ENCODE results near the gene MED26. TPM values are rescaled to one million over a fixed set of nuclear protein-coding genes. Genes with fewer than 3 reads are reported as not detected.

Gene MED26
- polyA plus RNA-seq, 3 donors from 2014 or later: 1.2 to 5.3 (median 2.0) TPM

DNA sequence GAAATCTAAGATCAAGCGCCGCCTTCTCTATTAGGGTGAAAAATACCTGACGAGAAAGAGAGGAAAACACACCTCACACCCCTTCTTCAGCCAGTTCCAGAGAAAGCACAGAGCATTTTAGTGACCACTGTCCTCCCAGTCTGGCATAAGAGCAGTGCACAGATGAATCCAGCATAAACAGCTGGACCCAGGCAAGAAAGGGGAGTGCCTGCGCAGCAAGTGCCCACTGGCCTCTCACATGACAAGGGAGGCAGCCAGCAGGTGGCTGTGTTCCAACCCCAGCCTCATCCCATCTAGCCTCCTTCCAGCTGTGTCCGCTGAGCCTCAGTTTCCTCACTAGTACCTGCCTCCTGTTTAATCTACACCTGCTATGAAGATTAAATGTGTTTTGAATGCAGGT is 8.0 kb downstream of the MED26 start:
- peak overlapping the region in 4 of 5 donors; percentile 41 to 47 (median 41) for H3K4me3 Mint-ChIP-seq
- H3K27me3 Mint-ChIP-seq (ENCODE audit: low read depth in 3 of 3): peaks cover 0 to 13% (median 4%) of the 10 kb centered on the region in 3 donors
- no peaks in the 10 kb centered on the region for H3K36me3 Mint-ChIP-seq
- no peak for DNase-seq
- peaks cover 77 to 89% of the 10 kb centered on the region in 2 donors for H3K4me1 Mint-ChIP-seq
- H3K27ac Mint-ChIP-seq: peak overlapping the region; percentile 3 to 84 (median 45)
- no peaks in the 10 kb centered on the region for H3K9me3 Mint-ChIP-seq

DNA sequence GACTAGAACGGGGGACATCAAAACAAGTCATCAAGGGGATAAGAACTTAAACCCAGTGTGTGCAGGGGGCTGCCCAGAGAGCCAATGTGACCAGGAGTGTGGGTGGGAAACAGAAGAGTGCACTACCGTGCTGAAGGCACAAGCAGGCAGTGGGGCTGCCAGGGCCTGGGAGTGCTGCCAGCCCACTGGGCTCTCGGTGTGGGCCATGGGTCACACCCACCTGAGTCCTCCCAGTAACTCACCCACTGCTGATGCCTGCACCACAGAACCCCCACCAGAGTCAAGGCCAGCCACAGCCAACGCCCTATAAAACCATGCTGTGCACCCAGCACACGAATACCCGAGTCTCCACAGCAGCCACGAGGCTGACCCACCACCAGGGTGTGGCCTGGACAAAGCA is 8.5 kb downstream of the MED26 start:
- no peaks in the 10 kb centered on the region for H3K9me3 Mint-ChIP-seq
- H3K36me3 Mint-ChIP-seq: no peaks in the 10 kb centered on the region
- H3K4me3 Mint-ChIP-seq: peak overlapping the region; percentile 38 to 73 (median 41)
- DNase-seq: peak in 2 of 3 donors; percentile 21 to 22
- H3K27ac Mint-ChIP-seq: peak overlapping the region; percentile 44 to 84 (median 69)
- H3K4me1 Mint-ChIP-seq: peaks cover 81 to 92% of the 10 kb centered on the region in 2 donors
- peaks cover 0 to 13% (median 4%) of the 10 kb centered on the region in 3 donors for H3K27me3 Mint-ChIP-seq (ENCODE audit: low read depth in 3 of 3)

- H3K4me3 Mint-ChIP-seq: peak overlapping the region in 1 of 5 donors; percentile 18
- H3K4me1 Mint-ChIP-seq: peaks cover 85 to 91% of the 10 kb centered on the region in 2 donors
- H3K36me3 Mint-ChIP-seq: no peaks in the 10 kb centered on the region
- H3K9me3 Mint-ChIP-seq: no peaks in the 10 kb centered on the region
- DNase-seq: no peak
- peaks cover 0 to 13% (median 5%) of the 10 kb centered on the region in 3 donors for H3K27me3 Mint-ChIP-seq (ENCODE audit: low read depth in 3 of 3)
- H3K27ac Mint-ChIP-seq: peak overlapping the region in 4 of 6 donors; percentile 20 to 53 (median 35)
Observed at GRCh38 chr19:16618248-16618647, 9.8 kb downstream of the MED26 start.

DNA sequence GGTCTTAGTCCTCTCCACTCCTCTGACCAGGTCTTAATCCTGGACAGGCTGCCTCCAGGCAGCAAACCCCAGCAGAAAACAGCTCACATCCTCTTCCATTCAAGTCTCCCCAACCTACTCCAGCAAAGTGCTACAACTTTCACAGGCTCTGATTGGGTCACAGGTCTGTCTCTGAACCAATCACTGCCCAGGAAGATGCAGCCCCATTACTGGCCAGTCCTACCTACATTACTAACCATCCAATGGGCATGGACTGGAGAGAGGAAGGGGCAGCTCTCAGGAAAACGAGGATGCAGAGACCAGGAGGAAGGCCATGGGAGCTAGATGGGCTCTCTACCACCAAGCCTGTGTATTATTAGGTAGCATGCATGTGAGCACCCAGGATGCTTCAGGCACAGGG is 12.2 kb downstream of the MED26 start:
- Mint-ChIP-seq H3K27ac (peak overlapping the region in 4 of 6 donors; percentile 19 to 70 (median 38)), H3K36me3 (no peaks in the 10 kb centered on the region), H3K27me3 (ENCODE audit: low read depth in 3 of 3) (peaks cover 0 to 11% (median 5%) of the 10 kb centered on the region in 3 donors), H3K4me3 (no peak overlapping the region), H3K9me3 (no peaks in the 10 kb centered on the region), H3K4me1 (peaks cover 89 to 95% of the 10 kb centered on the region in 2 donors)
- DNase-seq: no peak

- Mint-ChIP-seq H3K27ac (peak overlapping the region; percentile 14 to 83 (median 47)), H3K4me1 (peaks cover 84 to 93% of the 10 kb centered on the region in 2 donors)
Observed at GRCh38 chr19:16614941-16615340, 13.1 kb downstream of the MED26 start.

GRCh38 chr19:16613841-16614240 is 14.2 kb downstream of the MED26 start:
- Mint-ChIP-seq H3K36me3 (no peaks in the 10 kb centered on the region), H3K9me3 (no peaks in the 10 kb centered on the region), H3K4me3 (no peak overlapping the region), H3K27me3 (ENCODE audit: low read depth in 3 of 3) (peaks cover 0 to 6% (median 3%) of the 10 kb centered on the region in 3 donors), H3K27ac (peak overlapping the region in 1 of 6 donors; percentile 67), H3K4me1 (peaks cover 77 to 89% of the 10 kb centered on the region in 2 donors)
- DNase-seq: no peak

More at GRCh38 chr19:16614941-16615340, 13.1 kb downstream of the MED26 start:
- Mint-ChIP-seq H3K36me3 (no peaks in the 10 kb centered on the region), H3K9me3 (no peaks in the 10 kb centered on the region), H3K4me3 (peak overlapping the region in 2 of 5 donors; percentile 27 to 61), H3K27me3 (ENCODE audit: low read depth in 3 of 3) (peaks cover 0 to 9% (median 5%) of the 10 kb centered on the region in 3 donors)
- no peak for DNase-seq

DNA sequence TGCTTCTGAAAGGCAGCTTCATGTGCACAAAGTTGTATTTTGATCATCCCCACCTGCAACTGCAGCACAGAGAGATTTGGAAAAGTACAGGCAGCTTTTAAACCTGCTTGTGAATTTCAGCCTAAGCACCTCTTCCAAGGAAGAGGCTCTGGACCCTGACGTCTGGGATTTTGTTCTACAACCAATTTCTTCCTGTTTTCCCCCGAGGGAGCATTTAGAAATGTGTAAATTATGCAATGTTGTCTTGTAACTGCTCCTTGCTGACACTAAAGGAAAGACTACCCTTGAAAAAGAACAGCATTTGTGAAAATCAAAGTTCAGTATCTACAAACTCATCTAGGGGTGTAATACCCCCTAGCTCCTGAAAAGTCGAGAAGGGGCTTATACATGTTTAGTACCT is 15.4 kb downstream of the MED26 start:
- peaks cover 0 to 3% (median 0%) of the 10 kb centered on the region in 3 donors for H3K27me3 Mint-ChIP-seq (ENCODE audit: low read depth in 3 of 3)
- no peak overlapping the region for H3K4me3 Mint-ChIP-seq
- peaks cover 77 to 90% of the 10 kb centered on the region in 2 donors for H3K4me1 Mint-ChIP-seq
- DNase-seq: no peak
- no peaks in the 10 kb centered on the region for H3K36me3 Mint-ChIP-seq
- no peaks in the 10 kb centered on the region for H3K9me3 Mint-ChIP-seq
- H3K27ac Mint-ChIP-seq: peak overlapping the region in 2 of 6 donors; percentile 49

GRCh38 chr19:16611121-16611520 is 16.9 kb downstream of the MED26 start:
- Mint-ChIP-seq H3K4me3 (no peak overlapping the region), H3K4me1 (peaks cover 64 to 80% of the 10 kb centered on the region in 2 donors), H3K27ac (peak overlapping the region in 4 of 6 donors; percentile 0 to 66 (median 47)), H3K36me3 (no peaks in the 10 kb centered on the region), H3K9me3 (no peaks in the 10 kb centered on the region), H3K27me3 (ENCODE audit: low read depth in 3 of 3) (peaks cover 0 to 2% (median 0%) of the 10 kb centered on the region in 3 donors)
- no peak for DNase-seq

- peaks cover 54 to 75% of the 10 kb centered on the region in 2 donors for H3K4me1 Mint-ChIP-seq
- H3K9me3 Mint-ChIP-seq: no peaks in the 10 kb centered on the region
- H3K4me3 Mint-ChIP-seq: peak overlapping the region in 1 of 5 donors; percentile 23
- H3K27ac Mint-ChIP-seq: peak overlapping the region in 2 of 6 donors; percentile 13 to 38
- peaks cover 0 to 3% (median 0%) of the 10 kb centered on the region in 3 donors for H3K36me3 Mint-ChIP-seq
- no peak for DNase-seq
- peaks cover 0 to 3% (median 2%) of the 10 kb centered on the region in 3 donors for H3K27me3 Mint-ChIP-seq (ENCODE audit: low read depth in 3 of 3)
Observed at GRCh38 chr19:16609511-16610200, 18.3 kb downstream of the MED26 start.

DNA sequence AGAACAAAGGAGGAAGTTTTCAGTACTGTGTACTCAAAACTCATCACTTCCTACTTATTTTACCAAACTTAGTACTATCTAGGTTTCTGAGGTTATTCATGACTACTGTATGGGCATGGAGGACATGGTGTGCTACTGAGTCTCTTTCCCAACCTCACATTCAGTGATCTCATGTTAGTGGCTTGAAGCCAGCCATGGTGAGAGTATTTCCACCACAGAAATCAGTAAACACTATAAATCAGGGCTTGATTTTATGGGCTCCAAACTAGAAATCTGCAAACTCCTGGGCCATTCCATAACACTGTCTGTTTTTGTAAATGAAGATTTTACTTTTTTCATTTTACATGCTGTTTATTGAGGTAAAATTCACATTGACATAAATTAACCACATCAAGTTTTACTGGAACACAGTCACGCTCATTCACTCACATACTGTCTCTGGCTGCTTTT is 19.7 kb downstream of the MED26 start:
- no peak overlapping the region for H3K4me3 Mint-ChIP-seq
- H3K9me3 Mint-ChIP-seq: no peaks in the 10 kb centered on the region
- peaks cover 47 to 74% of the 10 kb centered on the region in 2 donors for H3K4me1 Mint-ChIP-seq
- DNase-seq: no peak
- peaks cover 0 to 3% (median 0%) of the 10 kb centered on the region in 3 donors for H3K36me3 Mint-ChIP-seq
- peak overlapping the region in 5 of 6 donors; percentile 6 to 55 (median 42) for H3K27ac Mint-ChIP-seq
- peaks cover 0 to 6% (median 0%) of the 10 kb centered on the region in 3 donors for H3K27me3 Mint-ChIP-seq (ENCODE audit: low read depth in 3 of 3)

- H3K27ac Mint-ChIP-seq: peak overlapping the region in 5 of 6 donors; percentile 23 to 64 (median 46)
- H3K36me3 Mint-ChIP-seq: peaks cover 0 to 3% (median 0%) of the 10 kb centered on the region in 3 donors
- peaks cover 0 to 6% (median 0%) of the 10 kb centered on the region in 3 donors for H3K27me3 Mint-ChIP-seq (ENCODE audit: low read depth in 3 of 3)
- no peak for DNase-seq
- peaks cover 45 to 69% of the 10 kb centered on the region in 2 donors for H3K4me1 Mint-ChIP-seq
- no peaks in the 10 kb centered on the region for H3K9me3 Mint-ChIP-seq
- no peak overlapping the region for H3K4me3 Mint-ChIP-seq
Observed at GRCh38 chr19:16607819-16608218, 20.2 kb downstream of the MED26 start.

GRCh38 chr19:16605553-16605994 is 22.4 kb downstream of the MED26 start:
- Mint-ChIP-seq H3K27me3 (ENCODE audit: low read depth in 3 of 3) (peaks cover 0 to 6% (median 2%) of the 10 kb centered on the region in 3 donors), H3K9me3 (no peaks in the 10 kb centered on the region), H3K27ac (peak overlapping the region in 4 of 6 donors; percentile 30 to 55 (median 46)), H3K4me1 (peaks cover 35 to 53% of the 10 kb centered on the region in 2 donors), H3K36me3 (peaks cover 0 to 3% (median 0%) of the 10 kb centered on the region in 3 donors), H3K4me3 (no peak overlapping the region)
- no peak for DNase-seq

DNA sequence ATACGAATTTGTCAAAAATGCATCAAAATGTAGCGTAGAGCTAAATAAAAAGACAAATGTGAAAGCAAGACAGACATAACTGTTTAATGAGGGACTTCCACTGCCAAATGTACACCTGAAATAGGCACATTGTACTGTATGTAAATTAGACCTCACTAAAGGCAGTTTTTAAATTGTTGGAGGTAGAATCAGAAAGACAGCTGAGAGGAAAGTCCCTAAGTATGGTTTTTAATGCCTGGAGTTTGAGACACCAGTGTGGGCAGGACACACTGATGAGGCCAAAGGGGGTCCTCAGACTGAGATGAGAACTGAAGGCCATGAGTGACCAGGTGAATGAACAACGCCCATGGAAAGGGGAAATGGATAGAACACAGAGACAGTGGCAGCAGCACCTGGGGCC is 22.9 kb downstream of the MED26 start:
- H3K27ac Mint-ChIP-seq: peak overlapping the region in 3 of 6 donors; percentile 30 to 55 (median 37)
- peaks cover 0 to 3% (median 0%) of the 10 kb centered on the region in 3 donors for H3K36me3 Mint-ChIP-seq
- H3K4me1 Mint-ChIP-seq: peaks cover 38 to 51% of the 10 kb centered on the region in 2 donors
- peaks cover 0 to 6% (median 4%) of the 10 kb centered on the region in 3 donors for H3K27me3 Mint-ChIP-seq (ENCODE audit: low read depth in 3 of 3)
- no peak for DNase-seq
- no peak overlapping the region for H3K4me3 Mint-ChIP-seq
- no peaks in the 10 kb centered on the region for H3K9me3 Mint-ChIP-seq

DNA sequence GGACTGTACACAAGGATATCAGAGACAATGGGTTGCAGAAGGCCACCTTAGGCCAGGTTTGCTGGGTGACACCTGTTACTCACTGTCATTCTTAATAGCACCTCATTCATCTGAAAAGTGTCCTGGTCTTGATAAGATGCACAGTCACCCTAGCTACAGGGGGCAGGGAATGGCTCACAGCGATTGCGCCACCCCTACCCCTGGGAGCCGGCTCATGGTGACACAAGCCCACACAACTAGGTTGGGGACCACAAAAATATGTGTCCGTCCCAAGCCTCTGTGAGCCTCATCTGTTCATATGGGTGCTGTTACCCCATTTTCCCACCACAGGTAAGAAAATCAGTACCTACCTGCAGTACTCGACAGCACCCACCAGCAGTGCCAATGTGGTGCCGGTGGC is 23.4 kb downstream of the MED26 start:
- peaks cover 0 to 3% (median 0%) of the 10 kb centered on the region in 3 donors for H3K36me3 Mint-ChIP-seq
- H3K4me3 Mint-ChIP-seq: no peak overlapping the region
- DNase-seq: no peak
- H3K4me1 Mint-ChIP-seq: peaks cover 34 to 46% of the 10 kb centered on the region in 2 donors
- H3K9me3 Mint-ChIP-seq: no peaks in the 10 kb centered on the region
- H3K27me3 Mint-ChIP-seq (ENCODE audit: low read depth in 3 of 3): peaks cover 0 to 6% (median 4%) of the 10 kb centered on the region in 3 donors
- H3K27ac Mint-ChIP-seq: no peak overlapping the region

All from immature natural killer cell (primary cell).